Kasumi-1 (cell line): ENCODE data around the gene ESPN.

ENCODE experiments used
- DNase-seq, 2 experiments: peaks; one replicate each; lab custom pipeline; 2025; lab: John Stamatoyannopoulos, UW

ESPN gene

GRCh38 chr1:6497215-6497866 is 72.8 kb downstream of the ESPN start:
- DNase-seq: no peak

- no peak for DNase-seq
Measured at GRCh38 chr1:6497867-6498575, 73.4 kb downstream of the ESPN start.

- no peak for DNase-seq
Measured at GRCh38 chr1:6498576-6499111, 74.1 kb downstream of the ESPN start.

GRCh38 chr1:6499296-6499695 is 74.7 kb downstream of the ESPN start:
- DNase-seq: no peak

- DNase-seq: no peak
Measured at GRCh38 chr1:6500544-6501278, 76.1 kb downstream of the ESPN start.

GRCh38 chr1:6501279-6501813 is 76.8 kb downstream of the ESPN start:
- no peak for DNase-seq

- DNase-seq: no peak
Measured at GRCh38 chr1:6502000-6502891, 77.7 kb downstream of the ESPN start.

- no peak for DNase-seq
Measured at GRCh38 chr1:6503884-6504602, 79.5 kb downstream of the ESPN start.

GRCh38 chr1:6504887-6505286 is 80.3 kb downstream of the ESPN start:
- no peak for DNase-seq

- no peak for DNase-seq
Measured at GRCh38 chr1:6505367-6506209, 81.0 kb downstream of the ESPN start.

- DNase-seq: no peak
Measured at GRCh38 chr1:6506210-6507036, 81.8 kb downstream of the ESPN start.

GRCh38 chr1:6507037-6507428 is 82.5 kb downstream of the ESPN start:
- peak; percentile 41 to 72 for DNase-seq

- DNase-seq: no peak
Measured at GRCh38 chr1:6507461-6507911, 82.9 kb downstream of the ESPN start.

GRCh38 chr1:6508154-6508815 is 83.7 kb downstream of the ESPN start:
- DNase-seq: no peak

- DNase-seq: no peak
Measured at GRCh38 chr1:6508816-6509189, 84.2 kb downstream of the ESPN start.

- DNase-seq: no peak
Measured at GRCh38 chr1:6509220-6509918, 84.8 kb downstream of the ESPN start.

GRCh38 chr1:6509919-6510291 is 85.3 kb downstream of the ESPN start:
- DNase-seq: no peak

- no peak for DNase-seq
Measured at GRCh38 chr1:6510493-6510892, 85.9 kb downstream of the ESPN start.
